GM19455 (cell line): Measurements from ENCODE around the gene ZNF398.

Experiments
- ATAC-seq: cut with Tn5 transposase; IDR thresholded peaks from one replicate; pipeline ENCODE4 v1.9.1; 2021; ENCODE audit not compliant: unreplicated experiment

Gene ZNF398

DNA sequence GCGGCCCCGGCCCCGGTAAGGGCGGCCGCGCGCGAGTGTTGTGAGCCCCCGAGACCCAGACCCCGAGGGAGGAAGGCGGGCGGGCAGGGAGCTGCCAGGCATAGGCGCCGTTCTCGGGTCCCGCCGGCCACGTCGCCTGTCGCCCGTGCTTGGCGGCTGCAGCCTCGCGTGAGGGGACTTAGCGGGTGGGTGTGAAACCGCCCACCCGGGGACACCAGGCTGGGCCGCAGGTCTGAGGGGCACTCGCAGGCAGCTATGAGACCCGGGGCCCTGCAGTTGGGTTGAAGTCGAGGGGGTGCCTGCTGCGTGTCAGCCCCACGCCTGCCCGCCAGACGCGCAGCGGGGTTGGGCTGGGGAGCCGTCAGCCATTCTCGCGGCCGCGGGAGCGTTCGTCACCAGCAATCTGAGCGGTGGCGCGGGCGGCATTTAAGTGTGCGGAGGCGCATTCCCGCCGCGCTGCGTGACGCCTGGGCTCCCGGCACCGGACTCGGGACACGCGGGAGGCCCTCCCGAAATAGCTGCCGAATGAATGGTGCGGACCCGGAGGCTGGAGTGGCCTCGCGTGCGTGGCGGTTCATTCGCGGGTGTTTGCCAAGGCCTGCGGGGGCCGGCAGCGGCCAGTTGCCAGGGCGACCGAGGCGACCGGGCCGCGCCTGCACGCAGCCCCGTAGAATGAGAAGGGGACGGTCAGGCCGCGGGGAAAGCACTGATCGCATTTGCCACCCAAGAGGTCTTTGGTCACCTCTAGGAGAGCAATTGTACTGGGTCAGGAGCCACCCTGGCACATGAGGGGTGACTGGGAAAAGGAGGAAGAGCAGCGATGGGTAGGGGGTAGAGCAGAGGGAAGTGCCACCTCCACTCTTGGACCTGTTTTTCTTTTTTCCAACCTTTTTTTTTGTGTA lies 750 bp downstream of the ZNF398 start:
- ATAC-seq, result peak; percentile 38

DNA sequence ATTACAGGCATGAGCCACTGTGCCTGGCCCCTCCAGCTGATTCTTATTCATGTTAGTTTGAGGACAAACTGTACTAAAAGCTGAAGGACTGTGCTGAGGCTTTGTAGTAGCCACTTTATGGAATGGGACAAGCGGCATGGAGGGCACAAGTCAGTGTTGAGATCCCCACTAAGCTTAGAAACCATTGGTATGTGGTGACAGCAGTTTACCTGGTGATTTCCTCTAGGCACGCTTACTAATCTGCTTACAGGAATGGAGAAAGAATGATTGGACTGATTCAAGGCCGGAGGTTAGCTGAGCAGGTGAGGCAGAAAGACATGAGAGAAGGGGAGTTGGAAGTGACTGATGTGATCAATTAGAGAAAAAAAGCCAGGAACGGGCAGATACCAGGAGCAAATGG lies 3.7 kb downstream of the ZNF398 start:
- no peak for ATAC-seq

- no peak for ATAC-seq
These were observed 6.1 kb downstream of the ZNF398 start for GRCh38 chr7:149153346-149153745.

DNA sequence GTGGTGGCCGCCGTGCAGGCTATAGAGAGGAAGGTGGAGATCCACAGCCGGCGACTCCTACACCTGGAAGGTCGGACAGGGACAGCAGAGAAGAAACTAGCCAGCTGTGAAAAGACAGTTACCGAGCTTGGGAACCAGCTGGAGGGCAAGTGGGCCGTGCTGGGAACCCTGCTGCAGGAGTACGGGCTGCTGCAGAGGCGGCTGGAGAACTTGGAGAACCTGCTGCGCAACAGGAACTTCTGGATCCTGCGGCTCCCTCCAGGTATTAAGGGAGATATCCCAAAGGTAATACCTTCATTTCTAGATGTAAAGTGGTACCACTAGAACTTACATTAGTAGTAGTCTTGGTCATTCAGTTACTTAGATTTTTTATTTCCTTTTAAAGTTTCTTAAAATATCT lies 6.8 kb downstream of the ZNF398 start:
- no peak for ATAC-seq

DNA sequence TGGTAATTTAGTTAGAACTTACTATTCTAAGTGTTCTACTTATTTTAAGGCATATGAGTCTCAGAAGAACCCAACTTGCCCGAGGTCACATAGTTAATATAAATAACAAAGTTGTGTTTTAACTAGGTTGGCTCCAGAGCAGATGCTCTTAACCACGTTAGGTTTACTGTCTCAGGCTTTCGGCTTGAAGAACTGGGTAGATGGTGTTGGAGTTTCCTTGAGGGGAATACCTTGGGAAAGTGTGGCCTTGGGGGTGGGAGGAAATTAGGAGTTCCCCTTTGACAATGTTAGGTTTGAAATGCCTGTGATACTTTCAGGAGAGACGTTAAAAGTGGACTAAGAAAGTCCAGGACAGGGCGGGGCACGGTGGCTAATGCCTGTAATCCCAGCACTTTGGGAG lies 9.6 kb downstream of the ZNF398 start:
- no peak for ATAC-seq

DNA sequence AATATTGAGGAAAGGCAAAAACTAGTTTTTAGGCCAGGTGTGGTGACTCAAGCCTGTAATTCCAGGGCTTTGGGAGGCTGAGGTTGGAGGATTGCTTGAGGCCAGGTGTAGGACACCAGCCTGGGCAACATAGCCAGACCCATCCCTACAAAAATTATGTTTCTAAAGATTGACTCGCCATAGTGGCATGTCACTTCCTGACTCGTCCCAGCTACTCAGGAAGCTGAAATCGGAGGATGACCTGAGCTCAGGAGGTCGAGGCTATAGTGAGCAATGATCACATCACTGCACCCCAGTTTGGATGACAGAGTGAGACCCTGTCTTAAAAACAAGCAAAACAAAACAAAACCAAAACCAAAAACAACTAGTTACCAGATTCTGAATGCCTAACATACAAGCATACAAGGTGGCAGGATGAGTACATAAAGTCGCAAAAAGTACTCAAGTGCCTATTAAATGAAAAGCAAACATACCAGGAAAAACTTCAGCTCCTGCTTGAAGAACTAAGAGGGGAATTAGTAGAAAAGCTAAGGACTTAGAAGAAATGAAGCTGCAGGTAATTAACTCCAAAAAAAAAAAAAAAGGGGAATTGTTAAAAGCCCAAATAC lies 14.1 kb downstream of the ZNF398 start:
- no peak for ATAC-seq

DNA sequence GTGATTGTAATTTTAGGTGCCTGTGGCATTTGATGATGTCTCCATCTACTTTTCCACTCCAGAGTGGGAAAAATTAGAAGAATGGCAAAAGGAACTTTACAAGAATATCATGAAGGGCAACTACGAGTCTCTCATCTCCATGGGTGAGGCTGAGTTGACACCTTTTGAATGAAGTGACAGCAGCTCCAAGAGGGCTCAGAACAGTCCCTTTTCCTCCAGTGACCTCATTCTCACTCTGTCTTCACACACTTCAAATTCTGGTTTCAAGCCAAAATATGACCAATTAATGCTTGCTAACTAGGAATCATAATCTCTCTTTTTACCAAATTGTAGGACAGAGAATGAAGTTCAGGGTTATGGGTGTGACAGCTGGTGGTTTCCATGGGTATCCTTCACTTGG lies 18.9 kb downstream of the ZNF398 start:
- ATAC-seq, result no peak

- ATAC-seq, result no peak
These were observed 19.5 kb downstream of the ZNF398 start for GRCh38 chr7:149166630-149167352.

GRCh38 chr7:149171892-149172533 lies 24.8 kb downstream of the ZNF398 start:
- ATAC-seq, result no peak

- ATAC-seq, result no peak
These were observed 25.3 kb downstream of the ZNF398 start for GRCh38 chr7:149172534-149172920.

DNA sequence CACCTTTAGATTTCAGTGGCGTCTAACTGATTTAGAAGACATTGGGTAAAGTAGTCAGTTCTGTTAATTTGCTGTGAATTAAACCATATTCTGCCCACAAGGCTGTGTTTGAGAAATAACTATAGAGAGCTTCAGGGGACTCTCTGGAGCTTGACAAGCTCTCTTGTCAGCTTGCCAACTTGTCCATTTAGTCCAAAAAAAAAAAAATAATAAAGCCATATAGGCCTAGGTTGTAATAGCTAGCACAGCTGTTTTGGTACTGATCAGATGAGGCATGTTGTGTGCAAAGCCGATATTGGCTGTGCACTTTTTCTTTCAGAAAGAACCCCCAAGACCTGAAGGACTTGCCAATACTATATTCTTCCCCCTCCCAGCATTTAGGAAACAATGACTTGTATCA lies 27.9 kb downstream of the ZNF398 start:
- no peak for ATAC-seq

- ATAC-seq, result no peak
These were observed 32.0 kb downstream of the ZNF398 start for GRCh38 chr7:149179241-149179640.

DNA sequence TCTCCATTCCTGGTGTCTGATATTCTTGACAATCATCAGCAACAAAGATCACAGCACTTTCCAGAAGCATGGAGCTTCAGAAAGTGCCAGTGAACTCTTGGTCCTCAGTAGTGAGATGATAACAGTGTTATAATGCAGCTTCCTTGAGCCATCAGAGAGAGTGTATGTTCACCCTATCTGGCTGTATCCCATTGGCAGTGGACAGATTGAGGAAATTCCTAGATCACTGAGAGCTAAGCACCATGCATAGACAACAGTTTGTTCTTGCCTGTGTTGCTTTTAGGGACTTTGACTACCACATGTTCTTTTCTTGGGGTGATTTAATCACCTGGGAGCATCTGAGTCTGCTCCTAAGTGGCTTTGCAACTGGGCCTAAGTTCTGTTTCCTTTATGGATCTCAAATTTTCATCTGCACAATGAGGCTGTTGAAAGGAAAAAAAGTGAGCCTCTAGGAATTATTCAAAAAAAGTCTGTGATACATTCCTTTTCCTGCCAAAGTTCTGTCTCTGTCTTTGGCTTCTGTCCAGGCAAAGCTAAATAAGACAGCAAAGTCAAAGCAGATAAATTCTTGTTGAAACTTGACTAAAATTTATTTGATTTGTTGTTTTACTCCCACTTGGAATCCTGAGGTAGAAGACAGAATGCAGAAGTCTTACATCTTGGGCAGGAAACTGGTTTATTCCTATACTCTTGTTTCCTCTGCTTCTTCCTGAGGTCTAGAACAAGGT lies 33.6 kb downstream of the ZNF398 start:
- no peak for ATAC-seq

- ATAC-seq, result no peak
These were observed 34.2 kb downstream of the ZNF398 start for GRCh38 chr7:149181450-149181790.

DNA sequence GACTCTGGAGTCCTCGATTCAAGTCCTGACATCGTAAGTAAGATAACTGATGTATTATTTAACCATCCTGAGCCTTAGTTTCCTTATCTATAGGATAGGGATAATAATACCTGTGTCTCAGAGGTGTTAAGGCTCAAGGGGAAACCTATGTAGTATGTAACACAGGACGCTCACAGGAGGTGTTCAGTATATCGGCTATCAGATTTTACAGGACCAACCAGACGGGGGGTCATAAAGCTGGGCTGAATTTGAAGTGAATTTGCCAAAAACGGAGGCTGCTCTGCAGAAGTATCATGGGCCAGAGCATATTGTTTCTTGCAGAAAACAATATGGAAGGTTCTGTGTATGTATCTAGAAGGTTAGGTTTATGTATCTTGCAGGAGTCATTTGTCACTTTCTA lies 37.0 kb downstream of the ZNF398 start:
- ATAC-seq, result no peak

DNA sequence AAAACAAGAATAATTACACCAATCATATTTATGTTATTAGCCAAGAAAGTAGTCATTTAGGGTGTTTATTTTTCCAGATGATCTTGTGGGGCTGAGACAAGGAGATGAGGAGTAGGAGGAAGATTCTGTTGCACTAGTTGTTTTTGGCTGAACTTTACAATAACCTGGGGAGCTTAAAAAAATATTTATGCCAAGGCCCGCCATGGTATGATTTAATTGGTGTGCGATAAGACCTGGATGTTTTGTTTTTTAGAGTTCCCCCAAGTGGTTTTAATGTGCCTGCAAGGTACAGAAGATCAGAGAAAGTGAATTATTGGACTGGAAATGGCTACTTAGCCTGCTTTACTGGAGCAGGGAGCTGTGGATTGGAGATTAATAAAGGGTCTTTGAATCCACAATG lies 41.0 kb downstream of the ZNF398 start:
- ATAC-seq, result no peak

DNA sequence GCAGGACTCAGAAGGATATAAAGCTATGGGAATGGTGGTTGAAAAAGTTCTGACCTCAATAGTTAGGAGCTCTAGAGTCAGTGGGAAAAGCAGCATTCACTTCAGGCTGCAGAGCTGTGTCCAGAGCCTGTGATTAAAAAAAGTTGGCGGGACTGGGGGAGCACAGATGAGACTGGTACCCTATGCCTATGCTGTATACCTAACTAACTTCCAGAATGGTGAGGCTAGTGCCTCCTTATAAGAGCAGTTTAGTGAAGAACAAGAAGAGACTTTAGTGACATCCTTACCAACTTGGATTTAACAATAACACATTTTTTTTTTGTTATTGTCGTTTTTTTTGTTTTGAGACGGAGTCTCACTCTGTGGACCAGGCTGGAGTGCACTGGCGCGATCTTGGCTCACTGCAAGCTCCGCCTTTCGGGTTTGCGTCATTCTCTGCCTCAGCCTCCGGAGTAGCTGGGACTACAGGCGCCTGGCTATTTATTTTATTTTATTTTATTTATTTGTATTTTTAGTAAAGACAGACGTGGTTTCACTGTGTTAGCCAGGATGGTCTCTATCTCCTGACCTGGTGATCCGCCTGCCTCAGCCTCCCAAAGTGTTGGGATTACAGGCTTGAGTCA lies 41.5 kb downstream of the ZNF398 start:
- ATAC-seq, result no peak

GRCh38 chr7:149191851-149192250 lies 44.6 kb downstream of the ZNF398 start:
- no peak for ATAC-seq

DNA sequence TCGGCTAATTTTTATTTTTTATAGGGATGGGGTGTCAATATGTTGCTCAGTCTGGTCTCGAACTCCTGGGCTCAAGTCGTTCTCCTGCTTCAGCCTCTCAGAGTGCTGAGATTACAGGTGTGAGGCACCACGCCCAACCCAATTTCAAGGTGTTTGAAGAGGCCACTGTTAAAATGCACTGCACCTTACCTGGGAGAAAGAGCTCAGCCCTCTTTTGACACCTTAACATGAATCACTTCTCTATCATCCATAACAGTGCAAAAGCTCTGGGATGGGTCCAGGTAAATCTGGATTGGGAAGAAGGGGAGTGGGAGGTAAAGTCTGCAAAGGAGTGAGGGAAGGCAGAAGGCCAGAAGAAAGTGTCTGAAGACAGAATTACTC lies 47.5 kb downstream of the ZNF398 start:
- no peak for ATAC-seq
